H1 (cell line): Measurements from ENCODE around the gene ZWILCH. TPM values are rescaled to one million over a fixed set of nuclear protein-coding genes. Genes with fewer than 3 reads are reported as not detected.
A peak's percentile ranks its signal among the peaks of the same experiment; 100 is the strongest.

Experiments used
- CTCF ChIA-PET: fragments of 300-600 bp; sonication (Branson Sonifier 250); formaldehyde crosslinking; loops from one replicate; lab custom pipeline; 2021; ENCODE audit not compliant: partially characterized antibody; lab: Charles Lee
- POLR2A ChIA-PET: fragments of 300-600 bp; sonication (Branson Sonifier 250); formaldehyde crosslinking; loops from one replicate; lab custom pipeline; 2021; ENCODE audit warnings: inconsistent platforms; ENCODE audit not compliant: partially characterized antibody; lab: Charles Lee
- DNase-seq, 2 experiments: peaks; one replicate each; pipeline versions ENCODE4 v3.0.0 to v3.0.0-alpha.2; 2010 to 2022; ENCODE audit warnings: low spot score in 2 of 2, low read depth in 1 of 2, mixed read lengths in 1 of 2
- FAIRE-seq: peaks from 2 replicates; lab custom pipeline; 2011; peaks lifted over from hg19 to GRCh38; lab: Jason Lieb, UNC
- H2AFZ ChIP-seq: 2 replicates; pipeline ENCODE4 v1.8.1; 2012; ENCODE audit warnings: low read length, inconsistent platforms
- H2AK5ac ChIP-seq: 2 replicates; pipeline ENCODE4 v1.6.1; 2013; ENCODE audit warnings: low read depth, low read length
- H2BK120ac ChIP-seq: replicated peaks from 2 replicates; pipeline ENCODE3; 2013; ENCODE audit warnings: low read depth, low read length, inconsistent platforms
- H2BK12ac ChIP-seq: 2 replicates; pipeline ENCODE4 v1.6.1; 2013; ENCODE audit warnings: low read depth, low read length
- H2BK15ac ChIP-seq: 2 replicates; pipeline ENCODE4 v1.6.1; 2013; ENCODE audit warnings: low read length
- H2BK20ac ChIP-seq: 2 replicates; pipeline ENCODE4 v1.6.1; 2013; ENCODE audit warnings: low read length
- H2BK5ac ChIP-seq: 2 replicates; pipeline ENCODE4 v1.6.1; 2013; ENCODE audit warnings: low read depth, low read length
- H3K14ac ChIP-seq: 2 replicates; pipeline ENCODE4 v1.6.1; 2013; ENCODE audit warnings: inconsistent platforms; ENCODE audit not compliant: insufficient read length
- H3K18ac ChIP-seq: 2 replicates; pipeline ENCODE4 v1.6.1; 2013; ENCODE audit warnings: low read length; ENCODE audit errors: extremely low read depth
- H3K23ac ChIP-seq: 2 replicates; pipeline ENCODE4 v1.6.1; 2013; ENCODE audit warnings: inconsistent platforms; ENCODE audit not compliant: insufficient read length
- H3K23me2 ChIP-seq: 2 replicates; pipeline ENCODE4 v1.6.1; 2013; ENCODE audit warnings: low read depth, low read length
- H3K27ac ChIP-seq: 2 replicates; pipeline ENCODE4 v1.6.1; 2011; ENCODE audit warnings: low read depth, low read length, inconsistent platforms
- H3K27me3 ChIP-seq, 4 experiments: replicated peaks in 1 of 4; 1 replicate in 1 of 4; 2 replicates in 3 of 4; pipeline versions ENCODE4 v1.6.1 to v1.8.1; 2011 to 2013; ENCODE audit warnings: low read length in 3 of 4, mild to moderate bottlenecking in 3 of 4, inconsistent platforms in 2 of 4, mixed read lengths in 2 of 4, moderate library complexity in 1 of 4; ENCODE audit not compliant: control insufficient read depth in 3 of 4, insufficient read depth in 3 of 4; ENCODE audit errors: extremely low read depth in 1 of 4
- H3K36me3 ChIP-seq, 4 experiments: 2 replicates each; pipeline versions ENCODE4 v1.6.1 to v1.8.1; 2011 to 2013; ENCODE audit warnings: mild to moderate bottlenecking in 4 of 4, low read length in 3 of 4, moderate library complexity in 2 of 4, control low read depth in 1 of 4, inconsistent platforms in 1 of 4; ENCODE audit not compliant: insufficient read depth in 4 of 4, control insufficient read depth in 2 of 4
- H3K4ac ChIP-seq: replicated peaks from 2 replicates; pipeline ENCODE3; 2013; ENCODE audit warnings: low read length, low read depth, mixed read lengths, inconsistent platforms; ENCODE audit not compliant: insufficient read length
- H3K4me1 ChIP-seq, 4 experiments: replicated peaks in 1 of 4; 1 replicate in 1 of 4; 2 replicates in 3 of 4; pipeline versions ENCODE4 v1.6.1 to v1.8.1; 2011 to 2013; ENCODE audit warnings: low read length in 3 of 4, inconsistent platforms in 2 of 4, mixed read lengths in 1 of 4; ENCODE audit not compliant: insufficient read depth in 4 of 4, control insufficient read depth in 3 of 4
- H3K4me2 ChIP-seq, 2 experiments: 2 replicates each; pipeline versions ENCODE4 v1.6.1 to v1.8.1; 2011 to 2013; ENCODE audit warnings: low read depth in 2 of 2, low read length in 2 of 2, control low read depth in 1 of 2, inconsistent platforms in 1 of 2, mild to moderate bottlenecking in 1 of 2; ENCODE audit not compliant: insufficient read depth in 1 of 2
- H3K4me3 ChIP-seq, 4 experiments: fragments of 200-600, 300-600 bp in 1 of 4; sonication (generic), shearing (Covaris generic), sonication (Bioruptor Twin) in 1 of 4; 2 replicates each; pipeline versions ENCODE4 v1.5.1 to v1.8.1; 2011 to 2016; ENCODE audit warnings: low read length in 4 of 4, low read depth in 3 of 4, control low read depth in 2 of 4, inconsistent platforms in 2 of 4, mild to moderate bottlenecking in 2 of 4, mixed read lengths in 1 of 4, moderate library complexity in 1 of 4; ENCODE audit not compliant: insufficient read depth in 2 of 4; ENCODE audit errors: extremely low read depth in 1 of 4
- H3K56ac ChIP-seq: replicated peaks from 2 replicates; pipeline ENCODE3; 2013; ENCODE audit warnings: low read depth, mild to moderate bottlenecking, mixed read lengths, low read length, inconsistent platforms; ENCODE audit not compliant: insufficient read length
- H3K79me1 ChIP-seq: 2 replicates; pipeline ENCODE4 v1.6.1; 2013; ENCODE audit warnings: low read depth, low read length, control low read depth
- H3K79me2 ChIP-seq, 2 experiments: 2 replicates each; pipeline versions ENCODE4 v1.6.1 to v1.8.1; 2012 to 2013; ENCODE audit warnings: low read length in 2 of 2, mild to moderate bottlenecking in 2 of 2, inconsistent platforms in 1 of 2; ENCODE audit not compliant: insufficient read depth in 2 of 2, control insufficient read depth in 1 of 2
- H3K9ac ChIP-seq, 4 experiments: replicated peaks in 1 of 4; 1 replicate in 1 of 4; 2 replicates in 3 of 4; pipeline versions ENCODE4 v1.6.1 to v1.8.1; 2011 to 2013; ENCODE audit warnings: low read depth in 3 of 4, low read length in 3 of 4, control low read depth in 2 of 4, mild to moderate bottlenecking in 2 of 4, moderate library complexity in 2 of 4, inconsistent platforms in 1 of 4; ENCODE audit errors: extremely low read depth in 1 of 4
- H3K9me3 ChIP-seq, 2 experiments: 2 replicates each; pipeline versions ENCODE4 v1.6.1 to v1.8.1; 2012 to 2013; ENCODE audit warnings: mild to moderate bottlenecking in 2 of 2, moderate library complexity in 2 of 2, control low read depth in 1 of 2, inconsistent platforms in 1 of 2, low read depth in 1 of 2, low read length in 1 of 2, mixed read lengths in 1 of 2; ENCODE audit not compliant: insufficient read depth in 2 of 2
- H4K20me1 ChIP-seq, 2 experiments: replicated peaks in 1 of 2; 2 replicates each; pipeline versions ENCODE3 to v1.8.1; 2011 to 2013; ENCODE audit warnings: inconsistent platforms in 2 of 2, low read length in 2 of 2, mild to moderate bottlenecking in 1 of 2; ENCODE audit not compliant: insufficient read depth in 2 of 2, control insufficient read depth in 1 of 2
- H4K5ac ChIP-seq: 2 replicates; pipeline ENCODE4 v1.6.1; 2013; ENCODE audit warnings: low read length, low read depth, mixed read lengths, inconsistent platforms; ENCODE audit not compliant: insufficient read length
- H4K8ac ChIP-seq: 2 replicates; pipeline ENCODE4 v1.8.0; 2013; ENCODE audit warnings: mild to moderate bottlenecking, moderate library complexity, low read length, inconsistent platforms; ENCODE audit not compliant: insufficient read depth; ENCODE audit errors: extremely low read depth
- H4K91ac ChIP-seq: replicated peaks from 2 replicates; pipeline ENCODE3; 2013; ENCODE audit warnings: low read length, mixed read lengths, inconsistent platforms; ENCODE audit not compliant: insufficient read length
- MAFK ChIP-seq: IDR thresholded peaks from 2 replicates; pipeline ENCODE4 v1.6.1; 2012; ENCODE audit warnings: low read depth, mild to moderate bottlenecking, improper control_type of control experiment, low read length
- TAF1 ChIP-seq: IDR thresholded peaks from 2 replicates; pipeline ENCODE4 v1.6.1; 2011; ENCODE audit warnings: mild to moderate bottlenecking, low read depth, low read length
- WGBS, 2 experiments: shearing (Covaris generic) in 1 of 2; methylation state at CpG; one replicate each; pipeline versions ENCODE4 v1.1.6 to v1.1.7; 2013 to 2015; ENCODE audit warnings: low lambda C conversion rate in 2 of 2, mixed read lengths in 2 of 2, inconsistent platforms in 1 of 2, low coverage in 1 of 2, missing lambda C conversion rate in 1 of 2; ENCODE audit not compliant: insufficient replicate concordance in 2 of 2, insufficient coverage in 1 of 2, insufficient read length in 1 of 2; ENCODE audit errors: extremely low coverage in 1 of 2, missing lambda C conversion rate in 1 of 2; 5-methylcytosine and 5-hydroxymethylcytosine counted together
- polyA plus RNA-seq, 7 experiments: library from polyadenylated mRNA; depleted of rRNA in 3 of 7; stranded (reverse) in 5 of 7; unstranded in 2 of 7; fragments of >200 nt in 5 of 7; fragments of 200-250 nt in 2 of 7; gene quantifications; 1 replicate in 5 of 7; 2 replicates in 1 of 7; 4 replicates in 1 of 7; pipeline versions ENCODE4 v1.2.1 to v1.2.3, GENCODE V29; 2011 to 2013; ENCODE audit warnings: missing spikeins in 2 of 7, mixed read lengths in 2 of 7
- total RNA-seq: library from RNA; stranded (reverse); fragmentation: NEBNext Ultra II Directional; extraction: Animal tissue kit (Norgen Biotek cat#: 25700); gene quantifications from 2 replicates; pipeline ENCODE4 v1.2.1, GENCODE V29; 2021

The ZWILCH gene
- total and polyA plus RNA-seq, 2 of the 8 experiments (the other 6 are each of a cell fraction or from before 2014, with no cell fraction given): 18.1 to 61.5 TPM

- H3K23ac ChIP-seq: no peak overlapping the region
- no peaks in the 10 kb centered on the region for H3K27me3 ChIP-seq
- H3K9ac ChIP-seq: no peak overlapping the region
- H3K36me3 ChIP-seq: peaks cover 0 to 33% (median 20%) of the 10 kb centered on the region in 4 experiments; a peak in 5 of 8 replicates
- no peak for FAIRE-seq
- H2BK5ac ChIP-seq: no peak overlapping the region
- H3K4me1 ChIP-seq: no peaks in the 10 kb centered on the region
- no peak overlapping the region for H4K8ac ChIP-seq
- DNase-seq: no peak
- TF ChIP-seq MAFK (peak; percentile 39; the same call in 1 of the 2 replicates), TAF1 (no peak)
- no peak overlapping the region for H2BK120ac ChIP-seq
- no peaks in the 10 kb centered on the region for H3K79me1 ChIP-seq
- no peak overlapping the region for H2BK12ac ChIP-seq
- no peak overlapping the region for H3K4me3 ChIP-seq
- ChIA-PET POLR2A (interaction anchor here (0.8 to 1.3 kb wide), 3 partner anchors 13 to 142 kb away, joined by 3 to 5 read pairs (median 3); no protein-coding TSS in a partner anchor), CTCF (no interaction called here)
- H3K79me2 ChIP-seq: no peaks in the 10 kb centered on the region
- no peak overlapping the region for H3K56ac ChIP-seq
- no peak overlapping the region for H2BK20ac ChIP-seq
- WGBS, 2 experiments: 95% methylated on average over 1 of the region's 1 CpG; no CpG with 5 or more reads in 1 of the 2 experiments
- no peak overlapping the region for H4K5ac ChIP-seq
- no peak overlapping the region for H3K27ac ChIP-seq
- no peak overlapping the region for H3K4me2 ChIP-seq
- no peak overlapping the region for H2AFZ ChIP-seq
- H3K4ac ChIP-seq: no peak overlapping the region
- H3K18ac ChIP-seq: no peak overlapping the region
- no peak overlapping the region for H3K14ac ChIP-seq
- no peak overlapping the region for H4K91ac ChIP-seq
- no peaks in the 10 kb centered on the region for H3K23me2 ChIP-seq
- no peak overlapping the region for H2BK15ac ChIP-seq
- no peaks in the 10 kb centered on the region for H3K9me3 ChIP-seq
- H4K20me1 ChIP-seq: peaks cover 1 to 3% of the 10 kb centered on the region in 2 experiments
- H2AK5ac ChIP-seq: no peak overlapping the region
These were observed 40.1 kb downstream of the ZWILCH start for GRCh38 chr15:66545255-66545654.
